ENCODE results near the gene FOXA3. TPM values are rescaled to one million over a fixed set of nuclear protein-coding genes. Genes with fewer than 3 reads are reported as not detected.
"Not testable (repeated sequence)": the region's sequence is repeated elsewhere in the genome, so short reads cannot be mapped to it uniquely, and the experiment has no call there.

Gene FOXA3
- total RNA-seq, 1 donor from 2014 or later = not detected

DNA sequence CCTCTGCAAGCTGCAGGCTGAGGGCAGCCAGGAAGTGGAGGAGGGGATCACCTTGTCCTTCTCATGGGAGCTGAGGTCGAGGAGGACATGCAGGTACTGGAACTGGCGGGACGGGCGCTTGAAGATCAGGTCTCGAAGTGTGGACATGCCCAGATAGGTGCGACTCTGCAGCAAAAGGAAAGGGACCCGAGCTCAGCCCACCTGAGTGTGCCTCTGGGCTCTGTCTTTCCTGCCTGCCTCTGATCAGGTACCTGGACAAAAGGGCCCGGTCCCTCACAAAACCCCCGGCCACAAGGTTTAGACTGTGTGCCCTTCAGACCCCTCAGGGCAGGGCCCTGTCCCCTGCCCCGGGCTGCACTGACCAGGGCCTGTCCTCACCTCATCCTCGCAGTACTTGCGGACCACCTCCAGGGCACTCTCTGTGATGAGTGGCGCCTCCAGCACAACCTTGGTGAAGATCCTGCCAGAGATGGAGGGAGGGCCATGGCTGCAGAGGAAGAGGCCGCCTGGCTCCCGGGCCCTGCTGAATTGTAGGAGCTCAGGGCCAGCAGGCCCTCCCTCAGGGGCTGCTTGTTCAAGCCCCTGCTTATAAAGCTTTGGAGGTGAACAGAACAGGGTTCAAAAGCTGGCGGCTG, 36.5 kb upstream of the FOXA3 start:
- DNase-seq (ENCODE audit: low read depth, low spot score) = no peak

DNA sequence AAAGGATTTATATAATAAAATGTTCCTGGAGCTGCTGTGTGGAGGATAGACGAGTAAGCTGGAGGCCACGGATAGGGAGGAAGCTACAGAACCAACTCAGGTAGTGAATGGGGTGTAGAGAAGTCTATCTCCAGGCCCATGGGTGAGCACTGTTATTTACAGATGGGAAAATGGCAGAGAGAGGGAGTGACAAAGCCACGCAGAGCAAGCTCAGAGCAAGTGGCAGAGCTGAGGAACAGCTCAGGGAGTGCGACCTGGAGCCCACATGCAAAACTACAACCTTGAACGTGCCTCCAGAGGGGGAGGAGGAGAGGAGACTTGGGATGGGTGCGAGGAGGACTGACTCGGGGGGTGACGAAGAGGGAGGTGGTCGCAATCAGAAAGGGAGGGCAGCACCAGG, 35.6 kb upstream of the FOXA3 start:
- DNase-seq (ENCODE audit: low read depth, low spot score) = no peak

DNA sequence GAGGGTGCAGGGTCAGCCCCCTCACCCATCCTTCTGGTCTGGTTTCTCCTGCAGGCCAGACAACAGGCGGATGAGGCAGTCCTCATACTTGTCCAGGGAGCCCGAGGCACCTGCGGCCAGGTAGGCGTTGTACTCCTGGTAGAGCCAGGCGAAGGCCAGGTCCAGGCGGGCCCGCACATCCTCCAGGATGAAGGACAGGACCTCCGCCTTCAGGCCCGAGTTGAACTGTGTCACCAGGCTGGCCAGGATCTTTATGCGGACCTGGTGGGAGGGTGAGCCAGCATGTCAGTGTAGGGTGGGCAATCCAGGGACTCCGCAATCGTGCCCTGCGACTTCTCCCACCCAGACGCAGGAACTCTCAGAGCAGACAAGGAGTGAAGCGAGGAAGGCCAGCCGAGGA, 35.2 kb upstream of the FOXA3 start:
- no peak for DNase-seq (ENCODE audit: low read depth, low spot score)

DNA sequence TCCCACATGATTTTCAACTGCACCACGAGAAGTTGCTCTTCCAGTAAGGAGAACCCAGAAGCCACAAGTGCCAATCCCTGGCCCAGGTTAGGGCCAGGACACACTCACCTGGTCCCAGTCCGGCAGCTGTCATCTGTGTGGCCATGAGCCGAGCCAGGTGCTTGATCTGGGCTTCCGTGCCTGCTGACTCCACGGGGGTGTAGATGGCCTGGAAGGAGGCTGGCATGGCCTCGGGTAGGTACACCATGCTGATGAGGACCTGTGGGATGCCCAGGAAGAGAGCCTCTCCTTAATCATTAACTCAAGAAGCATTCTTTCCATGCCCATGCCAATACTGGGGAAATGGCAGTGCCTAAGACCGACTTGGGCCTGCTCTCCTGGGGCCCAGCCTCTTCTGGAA, 29.2 kb upstream of the FOXA3 start:
- no peak for DNase-seq (ENCODE audit: low read depth, low spot score)

GRCh38 chr19:45842198-45842597, 21.9 kb upstream of the FOXA3 start:
- no peak for DNase-seq (ENCODE audit: low read depth, low spot score)

GRCh38 chr19:45847663-45848062, 16.5 kb upstream of the FOXA3 start:
- no peak for DNase-seq (ENCODE audit: low read depth, low spot score)

DNA sequence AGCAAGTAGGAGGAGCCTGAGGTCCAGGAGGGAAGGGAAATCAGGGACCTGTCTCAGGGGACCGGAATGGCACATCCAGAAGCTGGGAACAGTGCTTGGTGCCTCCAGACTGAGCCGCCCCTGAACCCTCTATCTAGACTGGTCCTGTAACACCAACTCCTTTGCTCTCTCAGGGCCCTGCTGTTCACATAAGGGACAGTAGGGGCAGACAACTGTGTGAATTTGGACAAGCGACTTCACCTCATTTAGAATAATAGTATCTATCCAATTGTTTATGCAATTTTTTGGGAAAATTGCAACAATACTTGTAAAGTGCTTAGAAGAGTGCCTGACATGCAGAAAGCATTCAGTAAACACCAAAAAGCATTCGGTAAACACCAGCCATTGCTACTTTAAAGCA, 15.2 kb upstream of the FOXA3 start:
- no peak for DNase-seq (ENCODE audit: low read depth, low spot score)

- no peak for DNase-seq (ENCODE audit: low read depth, low spot score)
These were observed 11.9 kb upstream of the FOXA3 start for GRCh38 chr19:45852145-45852750.

- DNase-seq (ENCODE audit: low read depth, low spot score) = no peak
These were observed 11.1 kb upstream of the FOXA3 start for GRCh38 chr19:45852983-45853382.

DNA sequence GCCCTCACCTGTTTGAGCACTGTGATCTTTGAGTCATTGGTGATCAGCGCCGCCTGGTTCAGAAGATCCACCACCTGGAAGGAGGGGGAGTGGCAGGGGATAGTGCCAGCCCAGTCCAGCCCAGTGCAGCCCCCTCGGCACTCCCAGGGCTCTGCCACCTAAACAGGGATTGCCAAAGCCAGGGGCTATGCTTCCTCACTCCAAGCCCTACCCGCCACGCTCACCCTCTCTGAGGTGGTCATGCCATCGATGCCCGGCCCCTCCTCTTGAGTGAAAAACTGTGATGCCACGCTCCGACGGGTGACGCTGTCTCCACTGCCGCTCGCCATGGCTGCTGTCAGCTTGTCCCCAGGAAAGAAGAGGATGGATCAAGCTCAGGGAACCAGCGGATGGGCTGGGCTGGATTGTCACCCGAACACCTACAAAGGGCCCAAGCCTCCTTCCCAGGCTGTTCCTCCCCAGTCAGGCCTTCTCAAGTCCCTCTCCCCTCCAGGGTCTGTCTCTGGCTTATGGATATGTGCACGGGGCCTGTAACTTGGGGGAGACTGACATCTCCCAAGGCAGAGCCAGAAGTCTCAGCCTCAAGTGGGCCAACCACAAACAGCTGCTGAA, 9.9 kb upstream of the FOXA3 start:
- no peak for DNase-seq (ENCODE audit: low read depth, low spot score)

- DNase-seq (ENCODE audit: low read depth, low spot score) = no peak
These were observed 3.5 kb upstream of the FOXA3 start for GRCh38 chr19:45860359-45861259.

GRCh38 chr19:45862271-45862563, 1.9 kb upstream of the FOXA3 start:
- no peak for DNase-seq (ENCODE audit: low read depth, low spot score)

DNA sequence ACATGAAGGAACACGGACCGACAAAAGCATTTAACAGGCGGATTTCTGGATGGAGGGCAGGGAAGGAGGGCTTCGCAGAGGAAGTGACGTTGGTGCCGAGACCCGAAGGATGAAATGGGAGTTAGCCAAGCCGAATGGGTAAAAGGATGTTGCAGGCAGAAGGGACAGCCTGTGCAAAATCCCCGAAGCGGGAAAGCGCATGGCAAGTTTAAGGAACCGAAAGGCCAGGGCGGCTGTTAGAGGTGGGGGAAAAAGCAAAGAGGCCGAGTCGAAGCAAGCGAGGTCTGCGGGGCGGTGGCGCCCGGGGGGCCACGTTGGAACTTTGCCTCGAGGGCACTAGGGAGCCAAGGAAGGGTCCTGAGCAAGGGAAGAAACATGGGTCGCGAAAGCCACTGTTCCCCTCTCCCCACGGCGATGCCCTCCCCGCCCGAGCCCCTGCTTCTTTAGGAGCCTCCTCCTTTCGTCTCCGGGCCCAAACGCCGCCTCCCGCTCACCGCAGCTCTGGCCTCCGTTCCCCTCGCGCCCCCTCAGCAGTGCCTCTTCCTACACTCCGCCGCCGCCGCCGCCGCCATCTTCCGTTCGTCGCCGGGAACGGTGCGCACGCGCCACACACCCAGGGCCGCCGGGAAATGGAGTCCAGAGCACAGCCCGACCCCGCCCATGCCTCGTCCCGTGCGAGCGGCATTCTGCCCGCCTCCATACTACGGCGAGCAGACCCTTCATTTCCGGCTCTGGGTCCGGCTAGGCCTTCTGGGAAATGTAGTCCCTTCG, 1.4 kb upstream of the FOXA3 start, which contains the start of gene SYMPK:
Gene SYMPK (minus strand): TSS at position 584 of the 771 bp plus-strand sequence. CDS start 8,652 bp downstream, outside the sequence.
- DNase-seq (ENCODE audit: low read depth, low spot score) = peak; percentile 92

DNA sequence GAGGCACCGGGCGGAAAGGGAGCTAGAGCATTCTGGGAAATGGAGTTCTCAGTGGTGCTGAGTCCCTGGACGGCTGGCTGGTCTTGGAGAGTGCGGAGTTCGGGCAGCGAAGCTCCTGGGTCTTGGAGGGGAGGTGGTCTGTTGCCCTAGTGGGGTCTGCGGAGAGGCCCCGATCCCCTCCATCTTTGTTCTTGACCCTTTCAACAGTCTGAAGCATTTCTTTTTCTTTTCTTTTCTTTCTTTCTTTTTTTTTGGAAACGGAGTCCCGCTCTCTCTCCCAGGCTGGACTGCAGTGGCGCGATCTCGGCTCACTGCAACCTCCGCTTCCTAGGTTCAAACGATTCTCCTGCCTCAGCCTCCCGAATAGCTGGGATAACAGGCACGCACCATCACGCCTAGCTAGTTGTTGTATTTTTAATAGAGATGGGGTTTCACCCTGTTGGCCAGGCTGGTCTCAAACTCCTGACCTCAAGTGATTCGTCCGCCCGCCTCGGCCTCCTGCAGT, 739 bp upstream of the FOXA3 start:
- DNase-seq (ENCODE audit: low read depth, low spot score) = no peak

GRCh38 chr19:45864629-45865082, 530 bp downstream of the FOXA3 start:
- no peak for DNase-seq (ENCODE audit: low read depth, low spot score)

- no peak for DNase-seq (ENCODE audit: low read depth, low spot score)
These were observed 1.3 kb downstream of the FOXA3 start for GRCh38 chr19:45865269-45865948.

- no peak for DNase-seq (ENCODE audit: low read depth, low spot score)
These were observed 2.5 kb downstream of the FOXA3 start for GRCh38 chr19:45866400-45867176.

GRCh38 chr19:45867241-45867640, 3.1 kb downstream of the FOXA3 start:
- DNase-seq (ENCODE audit: low read depth, low spot score) = not testable (repeated sequence)

- no peak for DNase-seq (ENCODE audit: low read depth, low spot score)
These were observed 6.7 kb downstream of the FOXA3 start for GRCh38 chr19:45870798-45871197.

Measured in pulmonary artery endothelial cell (primary cell).